ENCODE measurements around the gene PAH.

PAH gene

GRCh38 chr12:102879144-102879763 lies 37.8 kb downstream of the PAH start:
- Histone ChIP-seq H3K4me3 (ENCODE audit: low read depth, low read length) (no peak overlapping the region), H3K27ac (ENCODE audit: extremely low read depth, low read depth, low read length) (no peak overlapping the region), H3K36me3 (ENCODE audit: control insufficient read depth in 2 of 2, insufficient read depth in 1 of 2, low read length in 2 of 2) (no peaks in the 10 kb centered on the region), H3K9me3 (ENCODE audit: control insufficient read depth, insufficient read depth, low read depth, low read length) (no peaks in the 10 kb centered on the region), H3K4me1 (ENCODE audit: control insufficient read depth, insufficient read depth, low read length) (no peaks in the 10 kb centered on the region)
- POLR2A ChIA-PET = no interaction called here
- no peak for TF ChIP-seq ZNF132 (tag by site-specific recombination; IDR thresholded peaks at IDR 0.05; ENCODE audit: borderline replicate concordance)
- TF ChIP-seq GLIS2 (tag by site-specific recombination; IDR thresholded peaks at IDR 0.05) = no peak
- TF ChIP-seq ZNF175 (tag by site-specific recombination; IDR thresholded peaks at IDR 0.05) = no peak
- no peak for TF ChIP-seq ZNF843 (tag by site-specific recombination; IDR thresholded peaks at IDR 0.05)
- TF ChIP-seq CTCF (tag by site-specific recombination; IDR thresholded peaks at IDR 0.05) = peak; percentile 17; the same call in 1 of the 2 replicates
- TF ChIP-seq PBX3 (CRISPR knock-in tag; IDR thresholded peaks at IDR 0.05) = 0 out of 2 replicates have a peak, but pooled peaks have one; percentile 44
- no peak for TF ChIP-seq KLF8 (tag by site-specific recombination; IDR thresholded peaks at IDR 0.05)
- TF ChIP-seq, protein P1, sequence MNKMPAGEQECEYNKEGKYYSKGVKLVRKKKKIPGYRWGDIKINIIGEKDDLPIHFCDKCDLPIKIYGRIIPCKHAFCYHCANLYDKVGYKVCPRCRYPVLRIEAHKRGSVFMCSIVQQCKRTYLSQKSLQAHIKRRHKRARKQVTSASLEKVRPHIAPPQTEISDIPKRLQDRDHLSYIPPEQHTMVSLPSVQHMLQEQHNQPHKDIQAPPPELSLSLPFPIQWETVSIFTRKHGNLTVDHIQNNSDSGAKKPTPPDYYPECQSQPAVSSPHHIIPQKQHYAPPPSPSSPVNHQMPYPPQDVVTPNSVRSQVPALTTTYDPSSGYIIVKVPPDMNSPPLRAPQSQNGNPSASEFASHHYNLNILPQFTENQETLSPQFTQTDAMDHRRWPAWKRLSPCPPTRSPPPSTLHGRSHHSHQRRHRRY (tag by site-specific recombination; IDR thresholded peaks at IDR 0.05) = no peak
- TF ChIP-seq ZFP37 (tag by site-specific recombination; IDR thresholded peaks at IDR 0.05) = no peak
- TF ChIP-seq MEIS1 (CRISPR knock-in tag; IDR thresholded peaks at IDR 0.05; ENCODE audit: borderline replicate concordance) = peak; percentile 97
- TF ChIP-seq ZNF654 (tag by site-specific recombination; IDR thresholded peaks at IDR 0.05; ENCODE audit: low read depth) = peak; percentile 87
- no peak for TF ChIP-seq ZNF133 (tag by site-specific recombination; IDR thresholded peaks at IDR 0.05)
- TF ChIP-seq SALL2 (tag by site-specific recombination; IDR thresholded peaks at IDR 0.05; ENCODE audit: borderline replicate concordance) = no peak
- TF ChIP-seq, protein P2, sequence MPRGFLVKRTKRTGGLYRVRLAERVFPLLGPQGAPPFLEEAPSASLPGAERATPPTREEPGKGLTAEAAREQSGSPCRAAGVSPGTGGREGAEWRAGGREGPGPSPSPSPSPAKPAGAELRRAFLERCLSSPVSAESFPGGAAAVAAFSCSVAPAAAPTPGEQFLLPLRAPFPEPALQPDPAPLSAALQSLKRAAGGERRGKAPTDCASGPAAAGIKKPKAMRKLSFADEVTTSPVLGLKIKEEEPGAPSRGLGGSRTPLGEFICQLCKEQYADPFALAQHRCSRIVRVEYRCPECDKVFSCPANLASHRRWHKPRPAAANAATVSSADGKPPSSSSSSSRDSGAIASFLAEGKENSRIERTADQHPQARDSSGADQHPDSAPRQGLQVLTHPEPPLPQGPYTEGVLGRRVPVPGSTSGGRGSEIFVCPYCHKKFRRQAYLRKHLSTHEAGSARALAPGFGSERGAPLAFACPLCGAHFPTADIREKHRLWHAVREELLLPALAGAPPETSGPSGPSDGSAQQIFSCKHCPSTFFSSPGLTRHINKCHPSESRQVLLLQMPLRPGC (tag by site-specific recombination; IDR thresholded peaks at IDR 0.05) = no peak
- TF ChIP-seq GLI2 (tag by site-specific recombination; IDR thresholded peaks at IDR 0.05; ENCODE audit: borderline replicate concordance, low read depth) = no peak
- CTCF ChIA-PET = interaction anchor here (0.6 to 2.7 kb wide), 22 partner anchors 12 to 1877 kb away, joined by 3 to 15 read pairs (median 3); no protein-coding TSS in a partner anchor

- ChIA-PET CTCF (no interaction called here), POLR2A (no interaction called here)
- no peaks in the 10 kb centered on the region for H3K9me3 ChIP-seq (ENCODE audit: control insufficient read depth, insufficient read depth, low read depth, low read length)
- no peak overlapping the region for H3K27ac ChIP-seq (ENCODE audit: extremely low read depth, low read depth, low read length)
- H3K4me1 ChIP-seq (ENCODE audit: control insufficient read depth, insufficient read depth, low read length) = no peaks in the 10 kb centered on the region
- no peak overlapping the region for H3K4me3 ChIP-seq (ENCODE audit: low read depth, low read length)
- TF ChIP-seq, protein P3, sequence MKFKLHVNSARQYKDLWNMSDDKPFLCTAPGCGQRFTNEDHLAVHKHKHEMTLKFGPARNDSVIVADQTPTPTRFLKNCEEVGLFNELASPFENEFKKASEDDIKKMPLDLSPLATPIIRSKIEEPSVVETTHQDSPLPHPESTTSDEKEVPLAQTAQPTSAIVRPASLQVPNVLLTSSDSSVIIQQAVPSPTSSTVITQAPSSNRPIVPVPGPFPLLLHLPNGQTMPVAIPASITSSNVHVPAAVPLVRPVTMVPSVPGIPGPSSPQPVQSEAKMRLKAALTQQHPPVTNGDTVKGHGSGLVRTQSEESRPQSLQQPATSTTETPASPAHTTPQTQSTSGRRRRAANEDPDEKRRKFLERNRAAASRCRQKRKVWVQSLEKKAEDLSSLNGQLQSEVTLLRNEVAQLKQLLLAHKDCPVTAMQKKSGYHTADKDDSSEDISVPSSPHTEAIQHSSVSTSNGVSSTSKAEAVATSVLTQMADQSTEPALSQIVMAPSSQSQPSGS (tag by site-specific recombination; IDR thresholded peaks at IDR 0.05; ENCODE audit: low read depth) = no peak
- TF ChIP-seq KLF9 (tag by site-specific recombination; IDR thresholded peaks at IDR 0.05; ENCODE audit: low read depth) = no peak
- no peak for TF ChIP-seq ZNF292 (tag by site-specific recombination; IDR thresholded peaks at IDR 0.05; ENCODE audit: borderline replicate concordance, low read depth)
- TF ChIP-seq HOXD13 (CRISPR knock-in tag; IDR thresholded peaks at IDR 0.05; ENCODE audit: borderline replicate concordance) = no peak
- no peak for TF ChIP-seq MZF1 (tag by site-specific recombination; IDR thresholded peaks at IDR 0.05; ENCODE audit: borderline replicate concordance)
- no peaks in the 10 kb centered on the region for H3K36me3 ChIP-seq (ENCODE audit: control insufficient read depth in 2 of 2, insufficient read depth in 1 of 2, low read length in 2 of 2)
Measured at GRCh38 chr12:102876883-102877282, 40.2 kb downstream of the PAH start.
